HepG2 (cell line): Measurements from ENCODE around the gene ESPNL. TPM values are rescaled to one million over a fixed set of nuclear protein-coding genes. Genes with fewer than 3 reads are reported as not detected.
A peak's percentile ranks its signal among the peaks of the same experiment; 100 is the strongest.

Experiments used
- BCLAF1 ChIP-seq: fragments of 450-650 bp; IDR thresholded peaks from 2 replicates; pipeline ENCODE4 v1.6.1; 2017; ENCODE audit warnings: mild to moderate bottlenecking
- CREM ChIP-seq, 2 experiments: sonication (generic) in 1 of 2; formaldehyde crosslinking in 1 of 2; IDR thresholded peaks; 2 replicates each; pipeline versions ENCODE4 v1.4.0 to v1.6.1; 2016 to 2020; ENCODE audit warnings: antibody characterized with exemption in 1 of 2, mild to moderate bottlenecking in 1 of 2, missing genetic modification reagents in 1 of 2
- DBP ChIP-seq: sonication (generic); formaldehyde crosslinking; IDR thresholded peaks from 2 replicates; pipeline ENCODE4 v1.4.0; 2020; ENCODE audit warnings: missing genetic modification reagents; ENCODE audit errors: not compliant biosample characterization
- DPF2 ChIP-seq: sonication (generic); formaldehyde crosslinking; IDR thresholded peaks from 2 replicates; pipeline ENCODE4 v1.4.0; 2020; ENCODE audit warnings: mild to moderate bottlenecking, low read depth, missing genetic modification reagents, borderline replicate concordance
- IRX3 ChIP-seq: sonication (generic); formaldehyde crosslinking; IDR thresholded peaks from 2 replicates; pipeline ENCODE4 v1.8.1; 2023; ENCODE audit warnings: mild to moderate bottlenecking, low read depth, missing genetic modification reagents, borderline replicate concordance
- KDM1A ChIP-seq: IDR thresholded peaks from 2 replicates; pipeline ENCODE4 v1.6.1; 2016; ENCODE audit warnings: missing compliant biosample characterization
- MYNN ChIP-seq: sonication (generic); formaldehyde crosslinking; IDR thresholded peaks from 2 replicates; pipeline ENCODE4 v1.4.0; 2020; ENCODE audit warnings: mild to moderate bottlenecking, low read depth, missing genetic modification reagents
- PAXIP1 ChIP-seq: sonication (generic); formaldehyde crosslinking; conservative IDR thresholded peaks from 2 replicates; pipeline ENCODE4 v1.4.0; 2020; ENCODE audit warnings: mild to moderate bottlenecking, missing genetic modification reagents, moderate library complexity
- RARA ChIP-seq: IDR thresholded peaks from 2 replicates; pipeline ENCODE4 v1.6.1; 2016; ENCODE audit warnings: missing genetic modification reagents, missing compliant biosample characterization
- RNF2 ChIP-seq: fragments of 450-650 bp; conservative IDR thresholded peaks from 2 replicates; pipeline ENCODE4 v1.6.1; 2016; ENCODE audit warnings: low read depth
- ZBTB25 ChIP-seq: IDR thresholded peaks from 2 replicates; pipeline ENCODE4 v1.6.1; 2018; ENCODE audit warnings: missing genetic modification reagents
- ZBTB33 ChIP-seq: sonication (generic); formaldehyde crosslinking; IDR thresholded peaks from 2 replicates; pipeline ENCODE4 v1.4.0; 2020; ENCODE audit warnings: missing genetic modification reagents
- ZFY ChIP-seq: sonication (generic); formaldehyde crosslinking; IDR thresholded peaks from 2 replicates; pipeline ENCODE4 v1.4.0; 2020; ENCODE audit warnings: missing genetic modification reagents
- ZNF274 ChIP-seq: sonication (generic); formaldehyde crosslinking; IDR thresholded peaks from 2 replicates; pipeline ENCODE4 v1.5.1; 2020; ENCODE audit warnings: mild to moderate bottlenecking, missing genetic modification reagents
- ZNF431 ChIP-seq: sonication (generic); formaldehyde crosslinking; IDR thresholded peaks from 2 replicates; pipeline ENCODE4 v1.9.0; 2022; ENCODE audit warnings: missing genetic modification reagents, low read depth, mild to moderate bottlenecking, borderline replicate concordance
- ZNF501 ChIP-seq: sonication (generic); formaldehyde crosslinking; IDR thresholded peaks from 2 replicates; pipeline ENCODE4 v1.5.1; 2020; ENCODE audit warnings: mild to moderate bottlenecking, moderate library complexity, missing genetic modification reagents
- ZNF782 ChIP-seq: sonication (generic); formaldehyde crosslinking; IDR thresholded peaks from 2 replicates; pipeline ENCODE4 v1.4.0; 2020; ENCODE audit warnings: missing genetic modification reagents, mild to moderate bottlenecking, borderline replicate concordance
- ZNF891 ChIP-seq: sonication (generic); formaldehyde crosslinking; IDR thresholded peaks from 2 replicates; pipeline ENCODE4 v1.5.0; 2020; ENCODE audit warnings: mild to moderate bottlenecking, missing genetic modification reagents
- polyA plus RNA-seq, 8 experiments: library from polyadenylated mRNA; depleted of rRNA in 3 of 8; stranded (reverse) in 7 of 8; unstranded in 1 of 8; fragments of >200 nt; fragmentation: Illumina TruSeq in 4 of 8; extraction: Trizol in 4 of 8; gene quantifications; 2 replicates each; pipeline versions ENCODE4 v1.2.1 to v1.2.3, GENCODE V29; 2011 to 2016; ENCODE audit warnings: low read depth in 4 of 8, missing spikeins in 1 of 8, mixed read lengths in 1 of 8; ENCODE audit not compliant: insufficient read depth in 1 of 8
- total RNA-seq, 5 experiments: library from RNA; depleted of rRNA; stranded (reverse); fragments of >200 nt; fragmentation: Illumina TruSeq; extraction: Trizol; gene quantifications; 2 replicates each; pipeline ENCODE4 v1.2.3, GENCODE V29; 2016; ENCODE audit warnings: low read depth in 1 of 5

Gene ESPNL
- total and polyA plus RNA-seq, 2 of the 13 experiments (the other 11 are each of a cell fraction or from before 2014, with no cell fraction given), result 0.45 to 0.80 TPM

- TF ChIP-seq DPF2 (CRISPR knock-in tag) (no peak), IRX3 (CRISPR knock-in tag) (0 out of 2 replicates have a peak, but pooled peaks have one; percentile 54), ZFY (CRISPR knock-in tag) (peak; percentile 55), ZNF782 (CRISPR knock-in tag) (no peak), RNF2 (no peak), ZNF274 (CRISPR knock-in tag) (no peak), MYNN (CRISPR knock-in tag) (no peak; the same call in 1 of the 2 replicates), ZNF891 (0 out of 2 replicates have a peak, but pooled peaks have one; percentile 40), KDM1A (CRISPR knock-in tag) (no peak), BCLAF1 (no peak), ZNF501 (CRISPR knock-in tag) (no peak), RARA (CRISPR knock-in tag) (no peak), CREM (IDR thresholded peaks at IDR 0.05) (no peak), CREM (CRISPR knock-in tag; IDR thresholded peaks at IDR 0.05) (no peak), ZNF431 (CRISPR knock-in tag) (no peak), ZBTB33 (CRISPR knock-in tag) (peak; percentile 83), PAXIP1 (no peak), DBP (no peak), ZBTB25 (CRISPR knock-in tag) (no peak)
These were observed 39.3 kb downstream of the ESPNL start (continued) for GRCh38 chr2:238139196-238140039.
